SJSA1 (cell line): ENCODE data around the gene DIP2B. TPM values are rescaled to one million over a fixed set of nuclear protein-coding genes. Genes with fewer than 3 reads are reported as not detected.

Experiments
- DNase-seq, 2 experiments: peaks; one replicate each; pipeline ENCODE4 v3.0.0-alpha.2; 2015 to 2020; ENCODE audit warnings: low spot score in 2 of 2, low read depth in 1 of 2
- H3K27ac ChIP-seq: fragments of 250-450 bp; sonication (Bioruptor Pico); 2 replicates; pipeline ENCODE4 v1.5.1; 2020; ENCODE audit warnings: mild to moderate bottlenecking, moderate library complexity
- H3K27me3 ChIP-seq: fragments of 250-450 bp; sonication (Bioruptor Pico); replicated peaks from 2 replicates; pipeline ENCODE4 v1.5.1; 2020; ENCODE audit warnings: mild to moderate bottlenecking, moderate library complexity
- H3K36me3 ChIP-seq: fragments of 250-450 bp; sonication (Bioruptor Pico); 2 replicates; pipeline ENCODE4 v1.5.1; 2020; ENCODE audit warnings: mild to moderate bottlenecking
- H3K4me1 ChIP-seq: fragments of 250-450 bp; sonication (Bioruptor Pico); replicated peaks from 2 replicates; pipeline ENCODE4 v1.6.1; 2021; ENCODE audit warnings: mild to moderate bottlenecking
- H3K4me3 ChIP-seq: fragments of 250-450 bp; sonication (Bioruptor Pico); 2 replicates; pipeline ENCODE4 v1.5.1; 2020; ENCODE audit warnings: mild to moderate bottlenecking
- H3K9me3 ChIP-seq: fragments of 250-450 bp; sonication (Bioruptor Pico); replicated peaks from 2 replicates; pipeline ENCODE4 v1.5.1; 2020; ENCODE audit warnings: mild to moderate bottlenecking
- total RNA-seq: library from RNA; depleted of rRNA; stranded (reverse); fragments of >200 nt; shearing (Covaris generic); gene quantifications from 2 replicates; pipeline ENCODE4 v1.2.3, GENCODE V29; 2014

Gene DIP2B
- total RNA-seq, 1 experiment from 2014 or later, result 32.1 TPM

GRCh38 chr12:50699940-50700339, 195.2 kb downstream of the DIP2B start:
- Histone ChIP-seq H3K4me1 (no peaks in the 10 kb centered on the region), H3K27ac (no peak overlapping the region), H3K36me3 (peaks cover 74% of the 10 kb centered on the region), H3K9me3 (no peaks in the 10 kb centered on the region), H3K4me3 (no peak overlapping the region), H3K27me3 (no peaks in the 10 kb centered on the region)
- no peak for DNase-seq

DNA sequence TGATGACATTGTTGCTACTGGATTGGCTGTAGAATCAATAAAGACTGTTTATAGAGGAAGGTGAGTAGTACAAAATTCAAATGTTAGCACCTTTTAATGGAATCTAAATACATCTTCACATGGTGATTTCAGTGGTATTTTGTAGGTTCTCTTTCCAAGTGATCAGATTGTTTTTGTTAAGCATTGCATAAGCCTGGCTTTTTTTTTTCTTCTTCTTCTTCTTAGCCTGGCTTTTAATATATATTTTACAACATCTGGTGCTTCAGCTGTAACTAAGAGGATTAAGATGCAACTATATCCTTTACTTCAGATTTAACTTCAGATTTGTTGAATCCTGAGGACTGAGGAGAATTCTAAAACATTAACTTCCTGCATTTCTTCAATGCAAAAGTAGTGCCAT, 201.8 kb downstream of the DIP2B start:
- Histone ChIP-seq H3K36me3 (peaks cover 67% of the 10 kb centered on the region), H3K27me3 (no peaks in the 10 kb centered on the region), H3K27ac (no peak overlapping the region), H3K4me1 (no peaks in the 10 kb centered on the region), H3K4me3 (no peak overlapping the region), H3K9me3 (no peaks in the 10 kb centered on the region)
- no peak for DNase-seq

DNA sequence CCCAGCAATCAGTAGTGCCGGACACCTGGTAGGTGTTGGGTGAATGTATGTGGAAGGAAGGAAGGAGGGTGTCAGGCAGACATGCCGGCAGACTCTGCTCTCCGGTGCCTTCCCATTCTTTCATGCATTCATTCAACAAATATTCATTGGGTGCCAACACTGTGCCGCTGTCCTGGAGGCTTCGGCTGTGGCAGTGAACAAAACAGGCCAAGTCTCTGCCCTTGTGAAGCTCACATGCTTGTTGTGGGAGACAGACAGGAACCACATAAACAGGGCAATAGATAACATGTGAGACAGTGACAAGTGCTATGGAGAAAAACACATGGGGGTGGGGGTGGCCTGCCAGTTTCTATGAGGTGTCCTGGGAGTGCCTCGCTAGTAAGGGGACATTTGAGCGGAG, 202.6 kb downstream of the DIP2B start:
- H3K36me3 ChIP-seq, result peaks cover 70% of the 10 kb centered on the region
- no peak overlapping the region for H3K27ac ChIP-seq
- H3K9me3 ChIP-seq, result no peaks in the 10 kb centered on the region
- H3K27me3 ChIP-seq, result no peaks in the 10 kb centered on the region
- H3K4me3 ChIP-seq, result no peak overlapping the region
- DNase-seq, result no peak
- H3K4me1 ChIP-seq, result no peaks in the 10 kb centered on the region

GRCh38 chr12:50708631-50709030, 203.8 kb downstream of the DIP2B start:
- DNase-seq, result no peak
- H3K4me3 ChIP-seq, result no peak overlapping the region

GRCh38 chr12:50711121-50711520, 206.3 kb downstream of the DIP2B start:
- no peaks in the 10 kb centered on the region for H3K4me1 ChIP-seq
- H3K27ac ChIP-seq, result no peak overlapping the region
- H3K27me3 ChIP-seq, result no peaks in the 10 kb centered on the region
- H3K36me3 ChIP-seq, result peaks cover 69% of the 10 kb centered on the region
- H3K9me3 ChIP-seq, result no peaks in the 10 kb centered on the region
- H3K4me3 ChIP-seq, result no peak overlapping the region
- no peak for DNase-seq

More at GRCh38 chr12:50708631-50709030, 203.8 kb downstream of the DIP2B start:
- Histone ChIP-seq H3K27me3 (no peaks in the 10 kb centered on the region), H3K9me3 (no peaks in the 10 kb centered on the region), H3K4me1 (no peaks in the 10 kb centered on the region), H3K27ac (no peak overlapping the region), H3K36me3 (peaks cover 70% of the 10 kb centered on the region)

DNA sequence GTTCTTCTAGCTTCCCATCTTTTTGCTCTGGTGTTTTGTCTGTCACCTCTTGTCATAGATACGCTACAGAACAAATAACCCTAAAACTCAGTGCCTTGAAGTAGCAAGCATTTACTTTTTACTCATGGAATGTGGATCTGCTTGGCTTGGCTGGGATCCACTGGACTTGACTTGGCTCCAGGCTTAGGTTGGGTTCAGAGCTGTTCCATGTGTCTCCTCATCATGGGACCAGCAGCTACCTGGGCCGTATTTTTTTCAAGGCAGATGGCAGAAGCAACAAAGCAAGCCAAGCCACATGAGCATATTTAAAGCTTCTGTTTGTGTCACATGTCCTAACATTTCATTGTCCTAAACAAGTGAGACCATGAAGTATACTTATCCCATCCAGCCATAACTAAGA, 210.4 kb downstream of the DIP2B start:
- H3K27me3 ChIP-seq, result no peaks in the 10 kb centered on the region
- H3K4me3 ChIP-seq, result no peak overlapping the region
- DNase-seq, result no peak
- no peak overlapping the region for H3K27ac ChIP-seq
- no peaks in the 10 kb centered on the region for H3K4me1 ChIP-seq
- peaks cover 56% of the 10 kb centered on the region for H3K36me3 ChIP-seq
- H3K9me3 ChIP-seq, result no peaks in the 10 kb centered on the region; the same call in 1 of the 2 replicates

- H3K4me1 ChIP-seq, result no peaks in the 10 kb centered on the region
- no peak for DNase-seq
- H3K36me3 ChIP-seq, result peaks cover 64% of the 10 kb centered on the region
- no peak overlapping the region for H3K4me3 ChIP-seq
- H3K27ac ChIP-seq, result no peak overlapping the region
- no peaks in the 10 kb centered on the region; the same call in 1 of the 2 replicates for H3K9me3 ChIP-seq
- no peaks in the 10 kb centered on the region for H3K27me3 ChIP-seq
These were observed 214.0 kb downstream of the DIP2B start for GRCh38 chr12:50718760-50719159.

GRCh38 chr12:50720085-50720484, 215.3 kb downstream of the DIP2B start:
- no peaks in the 10 kb centered on the region; the same call in 1 of the 2 replicates for H3K9me3 ChIP-seq
- H3K4me3 ChIP-seq, result no peak overlapping the region
- no peak for DNase-seq
- no peaks in the 10 kb centered on the region for H3K4me1 ChIP-seq
- peaks cover 63% of the 10 kb centered on the region for H3K36me3 ChIP-seq
- H3K27ac ChIP-seq, result no peak overlapping the region
- no peaks in the 10 kb centered on the region for H3K27me3 ChIP-seq

DNA sequence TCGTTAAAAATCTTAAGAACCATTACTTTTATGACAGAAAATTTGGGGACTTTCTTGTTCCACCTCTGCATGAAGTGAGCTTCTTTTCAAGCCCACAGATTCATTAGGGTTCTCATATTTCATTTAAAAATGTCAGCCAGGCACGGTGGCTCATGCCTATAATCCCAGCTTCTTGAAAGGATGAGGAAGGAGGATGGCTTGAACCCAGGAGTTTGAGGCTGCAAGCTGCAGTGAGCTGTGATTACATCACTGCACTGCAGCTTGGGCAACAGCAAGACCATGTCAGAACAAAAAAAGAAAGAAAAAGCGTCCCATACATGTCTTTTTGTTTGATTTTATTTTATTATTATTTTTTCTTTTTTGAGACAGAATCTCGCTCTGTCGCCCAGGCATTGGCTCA, 215.7 kb downstream of the DIP2B start:
- Histone ChIP-seq H3K36me3 (peaks cover 64% of the 10 kb centered on the region), H3K27ac (no peak overlapping the region), H3K9me3 (no peaks in the 10 kb centered on the region; the same call in 1 of the 2 replicates), H3K4me3 (no peak overlapping the region), H3K4me1 (no peaks in the 10 kb centered on the region), H3K27me3 (no peaks in the 10 kb centered on the region)
- no peak for DNase-seq

DNA sequence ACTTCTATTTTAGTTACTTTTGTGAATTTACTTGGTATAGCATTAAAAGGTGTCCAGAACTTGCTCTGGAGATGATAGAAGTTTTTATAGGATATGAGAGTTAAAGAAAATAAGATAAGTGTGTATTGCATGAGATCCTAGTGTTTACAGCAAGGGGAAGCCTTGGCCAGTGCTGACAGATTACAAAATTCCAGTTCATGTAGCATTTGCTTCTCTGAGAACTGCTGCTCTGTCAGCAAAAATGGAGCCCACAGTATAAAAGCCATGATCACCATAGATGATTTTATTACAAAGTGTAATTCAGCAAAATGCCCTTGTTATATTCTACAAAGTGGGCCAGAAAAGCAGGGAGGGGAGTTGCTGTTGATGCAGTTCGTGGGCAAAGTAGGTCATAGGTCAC, 219.1 kb downstream of the DIP2B start:
- DNase-seq, result no peak
- Histone ChIP-seq H3K27me3 (no peaks in the 10 kb centered on the region), H3K36me3 (peaks cover 83% of the 10 kb centered on the region), H3K9me3 (no peaks in the 10 kb centered on the region; the same call in 1 of the 2 replicates), H3K27ac (no peak overlapping the region), H3K4me1 (no peaks in the 10 kb centered on the region), H3K4me3 (no peak overlapping the region)

GRCh38 chr12:50725011-50725942, 220.5 kb downstream of the DIP2B start:
- DNase-seq, result no peak
- Histone ChIP-seq H3K4me1 (no peaks in the 10 kb centered on the region), H3K4me3 (no peak overlapping the region), H3K27me3 (no peaks in the 10 kb centered on the region), H3K27ac (no peak overlapping the region), H3K9me3 (no peaks in the 10 kb centered on the region), H3K36me3 (peaks cover 86% of the 10 kb centered on the region)

- Histone ChIP-seq H3K4me1 (peaks cover 4% of the 10 kb centered on the region), H3K27me3 (no peaks in the 10 kb centered on the region), H3K27ac (no peak overlapping the region), H3K36me3 (peaks cover 87% of the 10 kb centered on the region), H3K9me3 (no peaks in the 10 kb centered on the region), H3K4me3 (no peak overlapping the region)
- no peak for DNase-seq
These were observed 222.7 kb downstream of the DIP2B start for GRCh38 chr12:50727466-50727865.

- Histone ChIP-seq H3K4me1 (peaks cover 9% of the 10 kb centered on the region), H3K4me3 (no peak overlapping the region), H3K27ac (no peak overlapping the region), H3K27me3 (no peaks in the 10 kb centered on the region), H3K36me3 (peaks cover 85% of the 10 kb centered on the region), H3K9me3 (no peaks in the 10 kb centered on the region)
- no peak for DNase-seq
These were observed 223.6 kb downstream of the DIP2B start for GRCh38 chr12:50728417-50728816.

DNA sequence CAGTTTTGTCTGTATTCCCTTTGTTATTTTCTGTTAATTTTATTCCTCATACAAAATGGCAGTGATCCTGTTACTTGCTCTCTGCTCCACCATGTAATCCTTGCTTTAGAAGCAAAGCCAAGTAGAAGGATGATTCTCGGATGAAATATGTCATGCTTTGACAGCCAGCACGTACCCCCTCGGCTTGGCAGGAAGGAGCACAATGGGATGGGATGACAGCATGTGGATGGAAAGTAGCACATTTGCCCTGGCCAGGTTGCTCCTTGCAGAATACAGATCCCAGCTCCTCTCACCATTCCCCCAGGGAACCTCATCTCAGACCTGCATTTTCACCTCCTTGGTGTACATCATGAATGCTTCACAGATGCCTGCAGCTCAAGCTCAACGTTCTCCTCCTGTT, 224.1 kb downstream of the DIP2B start:
- Histone ChIP-seq H3K36me3 (peaks cover 85% of the 10 kb centered on the region), H3K4me1 (peaks cover 9% of the 10 kb centered on the region), H3K9me3 (no peaks in the 10 kb centered on the region), H3K27ac (no peak overlapping the region), H3K4me3 (no peak overlapping the region), H3K27me3 (no peaks in the 10 kb centered on the region)
- no peak for DNase-seq
